ENCODE data around the gene MFNG.

DNA sequence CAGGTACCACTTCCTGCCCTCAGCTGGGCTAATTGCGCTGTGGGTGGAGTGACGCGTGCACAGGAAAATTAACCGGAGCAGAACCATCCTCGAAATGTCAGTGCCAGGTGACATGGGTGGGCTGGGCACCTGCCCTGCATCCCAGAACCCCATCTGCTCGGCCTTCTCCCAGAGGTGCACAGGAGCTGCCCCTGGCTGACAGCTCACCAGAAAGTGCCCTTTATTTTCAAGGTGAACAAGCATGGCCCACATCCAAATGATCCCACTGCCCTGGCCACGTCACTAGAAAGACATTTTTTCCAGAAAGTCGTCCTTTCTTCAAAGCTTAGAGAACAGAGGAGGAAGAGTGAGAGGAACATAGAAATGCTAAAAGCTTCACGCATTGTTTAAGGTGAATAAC, 54.8 kb downstream of the MFNG start:
- TF ChIP-seq POLR2AphosphoS5 (IDR thresholded peaks at IDR 0.05) (no peak), MXI1 (conservative IDR thresholded peaks at IDR 0.05; ENCODE audit: poor library complexity, severe bottlenecking) (no peak), SMC3 (conservative IDR thresholded peaks at IDR 0.05; ENCODE audit: poor library complexity) (no peak)

Measured in neural cell (in vitro differentiated cells).